ENCODE results near the gene JOSD1. TPM values are rescaled to one million over a fixed set of nuclear protein-coding genes. Genes with fewer than 3 reads are reported as not detected.

Gene JOSD1
- total and polyA plus RNA-seq, 10 of the 15 experiments (the other 5 are each of a cell fraction or from before 2014, with no cell fraction given) = 6.2 to 54.6 (median 40.5) TPM

DNA sequence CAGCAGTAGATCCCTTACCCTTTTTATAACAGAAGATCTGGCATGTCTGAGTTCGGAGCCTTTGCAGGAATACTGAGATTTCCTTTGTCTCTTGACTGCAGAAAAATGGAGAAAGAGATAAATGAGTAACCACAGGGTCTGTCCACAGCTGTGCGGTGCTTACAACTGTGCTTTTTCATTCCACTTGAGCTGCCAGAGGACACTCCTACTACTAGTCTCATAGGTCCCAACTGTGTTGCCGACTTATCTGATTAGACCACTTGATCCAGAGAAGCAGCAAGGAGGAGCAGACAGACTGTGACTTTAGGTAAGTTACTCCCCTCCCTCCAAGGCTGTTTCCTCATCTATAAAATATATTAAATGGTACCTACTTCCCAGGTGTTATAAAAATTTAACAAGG is 62.0 kb downstream of the JOSD1 start:
- Histone ChIP-seq H4K20me1 (ENCODE audit: control insufficient read depth, insufficient read depth) (no peaks in the 10 kb centered on the region), H2AFZ (ENCODE audit: control insufficient read depth, low read depth, low read length) (no peak overlapping the region), H3K9ac (ENCODE audit: control insufficient read depth, insufficient read depth, low read length) (no peak overlapping the region), H3K4me1 (ENCODE audit: control insufficient read depth, insufficient read depth, low read length) (no peaks in the 10 kb centered on the region), H3K36me3 (ENCODE audit: control insufficient read depth in 2 of 2, insufficient read depth in 2 of 2, low read length in 1 of 2) (no peaks in the 10 kb centered on the region), H3K27ac (ENCODE audit: control insufficient read depth, insufficient read depth) (no peak overlapping the region), H3K9me3 (replicated peaks; ENCODE audit: control insufficient read depth, insufficient read depth, low read length) (no peaks in the 10 kb centered on the region), H3K4me3 (no peak overlapping the region), H3K27me3 (replicated peaks in 1 of 2; ENCODE audit: control insufficient read depth in 2 of 2, insufficient read depth in 2 of 2, low read length in 1 of 2) (peaks cover 0 to 3% of the 10 kb centered on the region in 2 experiments; a peak in 2 of 4 replicates), H3K4me2 (ENCODE audit: control insufficient read depth, insufficient read depth) (no peak overlapping the region), H3K79me2 (ENCODE audit: control insufficient read depth, insufficient read depth, low read length) (no peaks in the 10 kb centered on the region)
- in situ Hi-C loops (cut with MboI) = no loop called here
- WGBS (ENCODE audit: insufficient coverage, insufficient replicate concordance, low lambda C conversion rate, missing lambda C conversion rate) = 54% methylated on average over 3 of the region's 3 CpGs
- BruUV-seq (replicated peaks) = no TSS peak
- ATAC-seq (no peak), FAIRE-seq (no peak), DNase-seq (ENCODE audit: low read depth, low spot score) (no peak)
- CTCF ChIA-PET = no interaction called here
- intact Hi-C loops (cut with micrococcal nuclease; ENCODE audit: unreplicated experiment) = no loop called here
- POLR2A ChIA-PET = interaction anchor here (0.6 kb wide), 1 partner anchor 65 kb away, joined by 6 read pairs; no protein-coding TSS in a partner anchor
- SMC1A ChIA-PET (ENCODE audit: uncharacterized antibody, unreplicated experiment) = no interaction called here
- RAD21 ChIA-PET (ENCODE audit: unreplicated experiment) = no interaction called here
- TF ChIP-seq POLR2A (IDR thresholded peaks at IDR 0.05; ENCODE audit: low read depth, low read length) = no peak
- no peak for TF ChIP-seq POLR2AphosphoS5 (IDR thresholded peaks at IDR 0.05; ENCODE audit: low read length)
- no peak for TF ChIP-seq EGR1 (IDR thresholded peaks at IDR 0.05; ENCODE audit: borderline replicate concordance in 1 of 2, low read depth in 2 of 2, low read length in 2 of 2)
- no peak for TF ChIP-seq EED (IDR thresholded peaks at IDR 0.05; ENCODE audit: low read depth)
- TF ChIP-seq, protein P1, sequence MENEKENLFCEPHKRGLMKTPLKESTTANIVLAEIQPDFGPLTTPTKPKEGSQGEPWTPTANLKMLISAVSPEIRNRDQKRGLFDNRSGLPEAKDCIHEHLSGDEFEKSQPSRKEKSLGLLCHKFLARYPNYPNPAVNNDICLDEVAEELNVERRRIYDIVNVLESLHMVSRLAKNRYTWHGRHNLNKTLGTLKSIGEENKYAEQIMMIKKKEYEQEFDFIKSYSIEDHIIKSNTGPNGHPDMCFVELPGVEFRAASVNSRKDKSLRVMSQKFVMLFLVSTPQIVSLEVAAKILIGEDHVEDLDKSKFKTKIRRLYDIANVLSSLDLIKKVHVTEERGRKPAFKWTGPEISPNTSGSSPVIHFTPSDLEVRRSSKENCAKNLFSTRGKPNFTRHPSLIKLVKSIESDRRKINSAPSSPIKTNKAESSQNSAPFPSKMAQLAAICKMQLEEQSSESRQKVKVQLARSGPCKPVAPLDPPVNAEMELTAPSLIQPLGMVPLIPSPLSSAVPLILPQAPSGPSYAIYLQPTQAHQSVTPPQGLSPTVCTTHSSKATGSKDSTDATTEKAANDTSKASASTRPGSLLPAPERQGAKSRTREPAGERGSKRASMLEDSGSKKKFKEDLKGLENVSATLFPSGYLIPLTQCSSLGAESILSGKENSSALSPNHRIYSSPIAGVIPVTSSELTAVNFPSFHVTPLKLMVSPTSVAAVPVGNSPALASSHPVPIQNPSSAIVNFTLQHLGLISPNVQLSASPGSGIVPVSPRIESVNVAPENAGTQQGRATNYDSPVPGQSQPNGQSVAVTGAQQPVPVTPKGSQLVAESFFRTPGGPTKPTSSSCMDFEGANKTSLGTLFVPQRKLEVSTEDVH (IDR thresholded peaks at IDR 0.05; ENCODE audit: low read depth, partially characterized antibody) = no peak
- TF ChIP-seq CBFB (IDR thresholded peaks at IDR 0.05; ENCODE audit: low read depth) = no peak
- no peak for TF ChIP-seq NFYB (IDR thresholded peaks at IDR 0.05; ENCODE audit: insufficient read depth, low read depth, low read length)
- no peak for TF ChIP-seq CHD2 (IDR thresholded peaks at IDR 0.05; ENCODE audit: borderline replicate concordance, low read depth, low read length)
- no peak for TF ChIP-seq SPI1 (IDR thresholded peaks at IDR 0.05; ENCODE audit: borderline replicate concordance, insufficient read depth, low read depth, low read length)
- TF ChIP-seq SREBF1 (IDR thresholded peaks at IDR 0.05; ENCODE audit: low read length) = no peak
- no peak for TF ChIP-seq ZBED1 (IDR thresholded peaks at IDR 0.05; ENCODE audit: borderline replicate concordance)
- TF ChIP-seq, protein P2, sequence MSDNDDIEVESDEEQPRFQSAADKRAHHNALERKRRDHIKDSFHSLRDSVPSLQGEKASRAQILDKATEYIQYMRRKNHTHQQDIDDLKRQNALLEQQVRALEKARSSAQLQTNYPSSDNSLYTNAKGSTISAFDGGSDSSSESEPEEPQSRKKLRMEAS (IDR thresholded peaks at IDR 0.05; ENCODE audit: low read depth, low read length) = no peak
- TF ChIP-seq RCOR1 (conservative IDR thresholded peaks at IDR 0.05; ENCODE audit: low read depth, low read length) = no peak
- no peak for TF ChIP-seq IRF4 (IDR thresholded peaks at IDR 0.05; ENCODE audit: low read depth, low read length)
- TF ChIP-seq SUPT20H (IDR thresholded peaks at IDR 0.05; ENCODE audit: borderline replicate concordance, control insufficient read depth, low read depth, low read length) = no peak
- TF ChIP-seq, protein P3, sequence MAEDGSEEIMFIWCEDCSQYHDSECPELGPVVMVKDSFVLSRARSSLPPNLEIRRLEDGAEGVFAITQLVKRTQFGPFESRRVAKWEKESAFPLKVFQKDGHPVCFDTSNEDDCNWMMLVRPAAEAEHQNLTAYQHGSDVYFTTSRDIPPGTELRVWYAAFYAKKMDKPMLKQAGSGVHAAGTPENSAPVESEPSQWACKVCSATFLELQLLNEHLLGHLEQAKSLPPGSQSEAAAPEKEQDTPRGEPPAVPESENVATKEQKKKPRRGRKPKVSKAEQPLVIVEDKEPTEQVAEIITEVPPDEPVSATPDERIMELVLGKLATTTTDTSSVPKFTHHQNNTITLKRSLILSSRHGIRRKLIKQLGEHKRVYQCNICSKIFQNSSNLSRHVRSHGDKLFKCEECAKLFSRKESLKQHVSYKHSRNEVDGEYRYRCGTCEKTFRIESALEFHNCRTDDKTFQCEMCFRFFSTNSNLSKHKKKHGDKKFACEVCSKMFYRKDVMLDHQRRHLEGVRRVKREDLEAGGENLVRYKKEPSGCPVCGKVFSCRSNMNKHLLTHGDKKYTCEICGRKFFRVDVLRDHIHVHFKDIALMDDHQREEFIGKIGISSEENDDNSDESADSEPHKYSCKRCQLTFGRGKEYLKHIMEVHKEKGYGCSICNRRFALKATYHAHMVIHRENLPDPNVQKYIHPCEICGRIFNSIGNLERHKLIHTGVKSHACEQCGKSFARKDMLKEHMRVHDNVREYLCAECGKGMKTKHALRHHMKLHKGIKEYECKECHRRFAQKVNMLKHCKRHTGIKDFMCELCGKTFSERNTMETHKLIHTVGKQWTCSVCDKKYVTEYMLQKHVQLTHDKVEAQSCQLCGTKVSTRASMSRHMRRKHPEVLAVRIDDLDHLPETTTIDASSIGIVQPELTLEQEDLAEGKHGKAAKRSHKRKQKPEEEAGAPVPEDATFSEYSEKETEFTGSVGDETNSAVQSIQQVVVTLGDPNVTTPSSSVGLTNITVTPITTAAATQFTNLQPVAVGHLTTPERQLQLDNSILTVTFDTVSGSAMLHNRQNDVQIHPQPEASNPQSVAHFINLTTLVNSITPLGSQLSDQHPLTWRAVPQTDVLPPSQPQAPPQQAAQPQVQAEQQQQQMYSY (CRISPR knock-in tag; IDR thresholded peaks at IDR 0.05) = no peak
- no peak for TF ChIP-seq ZNF217 (IDR thresholded peaks at IDR 0.05)
